Stimulated activated CD4-positive, alpha-beta T cell treated with anti-CD3 and anti-CD28 coated beads, TNF-alpha, amount 100 ng/mL, for 48 hours (primary cell): ENCODE data around the gene SULT2B1.
A peak's percentile ranks its signal among the peaks of the same experiment; 100 is the strongest.

Experiments used
- DNase-seq, 3 donors: peaks; one replicate each; pipeline ENCODE4 v3.0.0-alpha.2; 2020; ENCODE audit warnings: low read depth in 3 of 3

Gene SULT2B1

DNA sequence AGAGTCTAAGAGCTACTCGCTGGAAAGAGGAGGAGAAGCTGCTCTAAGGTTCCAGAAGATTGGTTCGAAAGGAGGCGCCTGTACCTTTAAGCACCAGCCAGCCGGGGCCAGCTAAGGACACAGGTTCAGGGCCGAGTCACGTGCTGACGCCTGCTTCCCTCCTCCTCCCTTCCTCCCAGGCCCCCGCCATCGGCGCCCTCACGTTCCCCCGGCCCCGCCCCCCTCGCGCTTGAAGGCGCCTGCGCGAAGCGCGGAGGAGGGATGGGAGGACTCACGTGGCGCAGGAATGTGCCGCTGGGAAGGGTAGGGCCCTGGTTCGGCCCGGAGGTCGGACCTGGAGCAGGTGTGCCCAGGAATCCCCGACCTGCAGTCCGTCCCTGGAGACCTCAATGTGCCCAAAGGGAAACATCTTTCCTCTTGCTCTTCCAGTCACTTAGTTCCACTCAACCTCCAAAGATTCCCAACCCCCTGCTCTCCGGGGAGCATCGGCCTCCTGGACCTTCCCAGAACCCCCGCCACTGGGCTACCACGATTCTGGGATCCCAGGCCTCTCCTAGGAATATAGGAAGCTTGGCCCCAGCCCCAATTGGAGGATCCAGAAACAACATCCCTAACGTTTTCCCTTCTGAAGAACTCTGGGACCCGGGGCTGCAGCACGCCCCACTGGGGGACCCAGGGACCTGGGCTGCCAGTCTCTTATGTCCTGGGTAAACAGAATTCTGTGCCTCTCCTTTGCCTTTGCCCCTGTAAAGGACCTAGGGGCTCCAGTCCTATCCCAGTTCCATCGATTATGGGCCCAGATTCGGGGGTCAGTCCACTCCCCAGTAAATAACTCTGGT is 82.7 kb downstream of the SULT2B1 start:
- DNase-seq: peak; percentile 88 to 91 (median 91)

DNA sequence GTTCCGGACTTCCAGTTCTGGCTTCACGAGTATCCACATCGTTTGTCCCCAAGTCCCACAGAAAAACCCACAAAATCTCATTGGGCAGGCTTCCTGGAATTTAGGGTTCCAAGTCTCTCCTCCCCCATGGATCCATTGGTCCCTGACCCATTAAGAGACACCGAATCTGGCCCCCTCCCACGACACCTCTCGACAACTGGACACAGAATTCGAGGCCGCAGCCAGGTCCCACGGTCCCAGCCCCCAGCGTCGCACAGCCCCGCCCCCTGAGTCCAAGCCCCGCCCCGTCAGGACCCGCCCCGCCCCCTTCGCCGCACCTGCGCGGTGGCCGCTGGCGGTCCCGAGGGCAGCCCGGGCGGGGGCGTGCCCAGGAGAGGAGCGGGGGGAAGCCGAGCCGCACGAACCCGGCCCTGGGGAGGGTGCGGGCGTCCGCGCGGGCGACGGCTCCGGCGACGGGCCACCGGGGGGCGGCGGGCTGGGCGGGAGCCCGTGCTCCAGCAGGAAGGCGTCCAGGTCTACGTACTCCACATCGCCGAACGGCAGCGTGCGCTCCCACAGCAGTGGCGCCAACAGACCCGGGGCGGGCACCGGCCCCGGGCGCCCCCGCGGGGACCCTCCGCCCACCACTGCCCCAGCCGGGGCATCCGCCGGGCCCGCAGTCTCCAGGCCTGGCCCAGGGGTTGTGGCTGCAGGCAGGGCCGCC is 83.4 kb downstream of the SULT2B1 start:
- DNase-seq: peak in 2 of 3 donors; percentile 63 to 77

- DNase-seq: no peak
These were observed 84.2 kb downstream of the SULT2B1 start for GRCh38 chr19:48635966-48636858.

- DNase-seq: peak in 1 of 3 donors; percentile 29
These were observed 85.0 kb downstream of the SULT2B1 start, which contains the start of gene DBP for GRCh38 chr19:48636859-48637448. Gene DBP, minus strand, starts transcription at chr19:48637379. Its CDS starts 385 bp downstream, at chr19:48636994.

DNA sequence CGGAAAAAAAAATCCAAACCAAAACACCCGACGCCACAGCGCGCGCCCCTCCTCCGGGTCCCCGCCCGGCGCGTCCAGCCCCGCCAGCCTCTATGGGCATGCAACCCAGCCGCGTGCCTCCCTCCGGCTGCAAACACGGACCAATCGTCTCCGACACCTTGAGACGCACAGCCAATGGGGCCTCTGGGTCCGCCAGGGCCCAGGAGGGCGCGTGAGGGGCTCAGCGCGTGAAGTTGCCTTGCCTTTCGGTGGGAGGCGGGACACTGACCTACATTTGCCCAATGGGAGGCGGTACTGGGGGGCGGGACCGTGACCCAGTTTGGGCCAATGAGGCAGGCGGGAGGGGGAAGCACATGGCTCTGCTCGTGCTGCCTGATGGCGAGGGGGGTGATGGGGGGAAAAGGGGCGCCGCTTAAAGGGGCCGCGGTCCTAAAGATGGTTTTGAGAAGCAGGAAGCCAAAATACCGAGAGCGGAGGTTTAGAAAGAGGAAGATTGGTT is 85.5 kb downstream of the SULT2B1 start:
- DNase-seq: peak; percentile 93 to 99 (median 97)

DNA sequence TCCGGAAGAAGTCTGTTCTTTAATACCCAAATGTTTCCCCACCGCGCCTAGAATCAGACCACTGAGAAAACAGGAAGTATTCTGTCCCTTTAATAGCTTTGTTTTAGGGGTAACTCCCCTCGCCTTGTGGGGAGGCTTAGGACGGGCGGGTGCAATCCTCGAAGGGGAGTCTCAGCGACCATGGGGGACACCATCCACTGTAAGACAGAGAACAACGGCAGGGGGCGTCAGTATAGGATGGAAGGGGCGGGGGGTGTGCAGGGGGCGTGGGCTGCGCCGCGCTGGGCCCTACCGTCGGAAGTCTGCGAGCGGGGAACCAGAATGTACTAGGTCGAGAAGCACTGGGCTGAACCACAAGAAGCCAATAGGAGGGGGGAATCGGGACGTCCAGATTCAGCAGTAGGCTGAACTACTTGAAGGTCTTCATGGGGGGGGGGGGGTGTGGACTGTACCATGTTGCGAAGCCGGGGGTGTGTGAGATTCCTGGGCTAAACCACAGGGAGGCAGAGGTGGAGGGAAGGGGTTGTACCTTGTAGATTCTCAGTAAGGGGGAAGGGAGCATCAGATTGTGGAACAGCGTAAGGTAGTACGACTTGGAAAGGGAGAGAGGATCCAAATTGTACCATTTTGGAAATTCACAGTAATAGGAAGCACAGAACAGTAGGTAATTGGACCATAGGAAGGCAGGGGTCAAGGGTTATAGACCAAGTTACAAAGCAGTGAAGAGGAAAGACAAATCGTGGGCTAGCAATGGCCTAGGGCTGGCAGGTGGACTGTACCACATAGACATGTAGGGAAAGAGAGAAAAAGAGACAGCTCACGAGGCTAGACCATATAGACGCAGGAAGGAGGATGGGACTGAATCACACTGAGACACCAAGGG is 86.2 kb downstream of the SULT2B1 start:
- peak in 2 of 3 donors; percentile 63 to 72 for DNase-seq

- DNase-seq: no peak
These were observed 86.9 kb downstream of the SULT2B1 start for GRCh38 chr19:48638831-48639381.

GRCh38 chr19:48639483-48640375 is 87.8 kb downstream of the SULT2B1 start:
- no peak for DNase-seq

- no peak for DNase-seq
These were observed 89.9 kb downstream of the SULT2B1 start for GRCh38 chr19:48641850-48642249.

- DNase-seq: no peak
These were observed 90.9 kb downstream of the SULT2B1 start for GRCh38 chr19:48642862-48643261.

DNA sequence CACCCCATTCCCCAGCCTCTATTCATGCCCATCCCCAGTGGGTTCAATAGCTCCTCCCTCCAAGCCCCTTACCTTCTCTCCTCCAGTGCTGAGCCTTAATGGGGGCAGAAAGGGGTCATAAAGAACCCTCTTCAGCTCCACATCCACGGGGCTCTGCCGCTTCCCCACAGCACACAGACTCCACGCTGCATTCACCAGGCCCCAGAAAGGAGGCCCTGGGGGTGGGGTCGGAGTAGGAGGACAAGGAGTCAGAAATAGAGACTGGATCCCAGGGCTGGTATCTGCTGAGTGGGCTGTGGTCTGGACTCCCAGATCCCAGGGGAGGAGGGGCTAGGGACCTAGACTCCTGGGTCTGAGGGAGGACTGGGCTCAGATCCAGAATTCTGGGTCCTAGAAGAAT is 92.4 kb downstream of the SULT2B1 start:
- DNase-seq: no peak

DNA sequence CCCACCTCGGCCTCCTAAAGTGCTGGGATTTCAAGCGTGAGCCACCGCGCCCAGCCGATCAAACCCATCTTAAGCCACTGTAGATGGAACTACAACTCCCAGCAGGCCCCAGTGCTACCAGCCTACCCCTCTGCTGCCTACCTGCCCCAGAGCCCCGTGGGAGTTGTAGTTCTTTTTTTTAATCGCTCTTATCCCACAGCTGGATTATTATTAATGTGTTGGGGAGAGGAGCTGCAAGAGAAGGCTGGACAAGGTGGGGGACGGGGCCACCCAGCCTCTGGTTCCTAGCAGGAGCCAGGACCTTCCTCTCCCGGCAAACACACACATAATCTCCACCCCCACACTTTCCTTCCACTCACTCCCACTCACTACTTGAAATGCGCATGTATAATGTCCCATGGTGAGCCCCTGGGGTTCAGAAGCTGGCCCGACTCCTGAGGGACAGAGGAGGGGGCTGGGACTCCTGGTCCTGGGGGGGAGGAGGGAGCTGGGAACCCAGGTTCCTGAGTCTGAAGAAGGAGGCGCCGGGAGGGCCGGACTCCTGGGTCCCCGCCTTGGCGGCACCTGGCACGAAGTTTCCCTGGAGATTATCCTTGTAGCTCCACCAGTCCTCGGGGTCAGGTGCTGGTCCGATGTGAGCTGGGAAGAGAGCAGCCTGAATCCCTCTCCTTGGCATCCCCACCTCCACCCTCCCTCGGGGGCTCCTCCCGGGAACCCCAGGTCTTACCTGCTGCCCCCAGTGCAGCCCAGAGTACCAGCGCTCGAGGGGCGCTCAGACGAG is 93.1 kb downstream of the SULT2B1 start:
- DNase-seq: peak; percentile 54 to 64 (median 62)

- DNase-seq: no peak
These were observed 93.6 kb downstream of the SULT2B1 start for GRCh38 chr19:48645620-48646000.

DNA sequence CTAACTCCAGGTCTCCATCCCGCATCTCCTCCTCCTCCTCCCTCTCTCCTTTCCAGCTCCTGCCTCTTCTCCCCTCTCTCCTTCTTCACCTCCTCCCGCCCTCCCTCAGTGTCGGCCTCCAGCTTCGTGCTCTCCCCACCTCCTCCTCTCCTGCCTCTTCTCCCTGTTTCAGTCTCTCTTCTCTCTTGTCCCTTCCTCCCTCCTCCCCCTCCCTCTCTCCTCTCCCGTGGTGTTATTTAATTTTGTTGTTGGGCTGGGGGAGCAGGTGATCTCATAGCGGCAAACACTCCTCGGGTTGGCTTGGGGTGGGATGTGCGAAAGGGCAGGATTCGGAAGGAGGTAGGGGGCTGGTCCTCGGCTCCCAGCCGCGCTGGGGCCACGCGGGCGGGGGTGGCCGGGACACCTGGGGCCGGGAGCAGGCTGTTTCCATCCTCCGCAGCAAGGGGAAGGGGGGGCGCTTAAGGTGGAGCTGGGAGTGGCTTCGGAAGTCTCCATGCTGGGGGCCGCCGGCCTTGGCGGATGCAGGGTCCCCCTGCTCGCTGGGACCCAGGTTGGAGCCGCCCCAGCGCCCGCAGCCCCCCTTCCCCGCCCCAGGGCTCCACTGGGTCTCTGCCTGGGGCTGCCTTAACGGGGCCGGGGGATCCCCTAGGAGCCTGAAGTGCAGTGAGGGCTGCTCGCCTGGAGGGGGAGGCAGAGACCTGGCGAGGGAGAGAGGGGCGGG is 94.2 kb downstream of the SULT2B1 start, which contains the start of gene CA11:
CA11 (minus strand) TSS at position 187 of the 721 bp plus-strand sequence. CDS start 555 bp downstream, outside the sequence.
- DNase-seq: peak; percentile 79 to 90 (median 84)

DNA sequence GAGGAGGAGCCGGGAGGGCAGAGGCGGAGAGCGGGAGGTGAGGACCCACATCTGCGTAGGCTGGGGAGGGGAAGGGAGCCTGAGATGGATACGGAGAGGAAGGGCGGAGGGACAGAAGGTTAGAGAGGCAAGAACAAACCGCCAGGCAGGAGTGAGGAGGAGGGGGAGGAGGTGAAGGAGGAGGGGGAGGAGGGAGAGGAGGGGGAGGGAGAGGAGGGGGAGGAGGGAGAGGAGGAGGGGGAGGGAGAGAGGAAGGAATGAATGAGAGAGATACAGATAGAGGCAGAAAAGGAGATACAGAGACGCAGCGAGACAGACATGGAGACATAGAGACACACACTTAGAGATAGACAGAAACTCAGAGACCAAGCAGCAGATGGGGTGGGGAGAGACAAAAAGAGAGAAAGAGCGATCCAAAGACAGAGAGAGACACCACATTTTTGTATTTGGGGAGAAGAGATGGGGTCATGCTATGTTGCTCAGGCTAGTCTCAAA is 94.8 kb downstream of the SULT2B1 start:
- no peak for DNase-seq

GRCh38 chr19:48648134-48648533 is 96.2 kb downstream of the SULT2B1 start:
- DNase-seq: no peak
